Hepatocyte (in vitro differentiated cells): Measurements from ENCODE around the gene ARHGAP25. TPM values are rescaled to one million over a fixed set of nuclear protein-coding genes. Genes with fewer than 3 reads are reported as not detected.

Experiments used
- DNase-seq: peaks from one replicate; pipeline ENCODE4 v3.0.0-alpha.2; 2016; ENCODE audit warnings: low spot score
- H2AFZ ChIP-seq: fragments of 200-600 bp; sonication (generic); 2 replicates; pipeline ENCODE4 v1.6.0; 2016; ENCODE audit warnings: antibody characterized with exemption, mild to moderate bottlenecking
- H3K27ac ChIP-seq: fragments of 200-600 bp; sonication (generic); 2 replicates; pipeline ENCODE4 v1.5.1; 2016; ENCODE audit warnings: mild to moderate bottlenecking
- H3K27me3 ChIP-seq: fragments of 200-600 bp; sonication (generic); 2 replicates; pipeline ENCODE4 v1.6.1; 2016
- H3K36me3 ChIP-seq: fragments of 200-600 bp; sonication (generic); replicated peaks from 2 replicates; pipeline ENCODE4 v1.5.1; 2016; ENCODE audit warnings: low read depth; ENCODE audit not compliant: insufficient read depth
- H3K4me1 ChIP-seq: fragments of 200-600 bp; sonication (generic); 2 replicates; pipeline ENCODE4 v1.5.1; 2016; ENCODE audit warnings: mild to moderate bottlenecking, moderate library complexity; ENCODE audit not compliant: insufficient read depth
- H3K4me2 ChIP-seq: fragments of 200-600 bp; sonication (generic); 2 replicates; pipeline ENCODE4 v1.6.0; 2016
- H3K4me3 ChIP-seq: fragments of 200-600 bp; sonication (generic); 2 replicates; pipeline ENCODE4 v1.5.1; 2016; ENCODE audit warnings: mild to moderate bottlenecking
- H3K79me2 ChIP-seq: fragments of 200-600 bp; sonication (generic); 2 replicates; pipeline ENCODE4 v1.6.0; 2017; ENCODE audit warnings: mild to moderate bottlenecking
- H3K9me2 ChIP-seq: fragments of 200-600 bp; sonication (generic); replicated peaks from 2 replicates; pipeline ENCODE4 v1.6.0; 2017; ENCODE audit warnings: mild to moderate bottlenecking; ENCODE audit not compliant: insufficient read depth
- H3K9me3 ChIP-seq: fragments of 200-600 bp; sonication (generic); 2 replicates; pipeline ENCODE4 v1.5.1; 2016; ENCODE audit warnings: low read depth, mild to moderate bottlenecking
- H4K20me1 ChIP-seq: fragments of 200-600 bp; sonication (generic); 2 replicates; pipeline ENCODE4 v1.6.0; 2016; ENCODE audit warnings: mild to moderate bottlenecking; ENCODE audit not compliant: insufficient read depth, poor library complexity, severe bottlenecking
- CTCF ChIP-seq: fragments of 200-600 bp; sonication (generic); IDR thresholded peaks from 2 replicates; pipeline ENCODE4 v1.5.1; 2016; ENCODE audit warnings: antibody characterized with exemption, mild to moderate bottlenecking; ENCODE audit not compliant: poor library complexity
- EZH2 ChIP-seq: fragments of 200-600 bp; sonication (generic); IDR thresholded peaks from 2 replicates; pipeline ENCODE4 v1.6.1; 2016; ENCODE audit warnings: antibody characterized with exemption, mild to moderate bottlenecking, borderline replicate concordance
- EZH2phosphoT487 ChIP-seq: fragments of 200-600 bp; sonication (generic); IDR thresholded peaks from one replicate; pipeline ENCODE4 v1.6.1; 2018; ENCODE audit warnings: antibody characterized with exemption, mild to moderate bottlenecking, low read depth, moderate library complexity; ENCODE audit not compliant: unreplicated experiment, severe bottlenecking
- WGBS: methylation state at CpG from one replicate; pipeline ENCODE4 v1.1.6; 2016; ENCODE audit warnings: low lambda C conversion rate; ENCODE audit errors: missing lambda C conversion rate; 5-methylcytosine and 5-hydroxymethylcytosine counted together
- polyA plus RNA-seq: library from polyadenylated mRNA; unstranded; fragments of >200 nt; fragmentation: Nextera tagmentation; extraction: Ambion mirVana; gene quantifications from 2 replicates; pipeline ENCODE4 v1.2.1, GENCODE V29; 2016
- total RNA-seq: library from RNA; depleted of rRNA; stranded (reverse); fragments of >200 nt; gene quantifications from 2 replicates; pipeline ENCODE4 v1.2.3, GENCODE V29; 2014

ARHGAP25 gene
- total and polyA plus RNA-seq, 2 experiments from 2014 or later, result 0.21 to 0.47 TPM

GRCh38 chr2:68732036-68732932 lies 2.3 kb upstream of the ARHGAP25 start:
- no peaks in the 10 kb centered on the region for H3K79me2 ChIP-seq
- no peak overlapping the region for H2AFZ ChIP-seq
- no peaks in the 10 kb centered on the region for H4K20me1 ChIP-seq
- H3K4me3 ChIP-seq, result no peak overlapping the region
- H3K27ac ChIP-seq, result no peak overlapping the region
- WGBS, result 90% methylated on average over 19 of the region's 19 CpGs
- H3K9me2 ChIP-seq, result no peaks in the 10 kb centered on the region
- H3K36me3 ChIP-seq, result no peaks in the 10 kb centered on the region
- DNase-seq, result no peak
- H3K4me1 ChIP-seq, result no peaks in the 10 kb centered on the region
- H3K9me3 ChIP-seq, result no peaks in the 10 kb centered on the region
- H3K4me2 ChIP-seq, result no peak overlapping the region
- TF ChIP-seq EZH2phosphoT487 (no peak), EZH2 (no peak), CTCF (no peak)
- H3K27me3 ChIP-seq, result no peaks in the 10 kb centered on the region

GRCh38 chr2:68733365-68733764 lies 1.2 kb upstream of the ARHGAP25 start:
- Histone ChIP-seq H3K4me1 (no peaks in the 10 kb centered on the region), H3K27me3 (no peaks in the 10 kb centered on the region), H3K79me2 (no peaks in the 10 kb centered on the region), H3K9me3 (no peaks in the 10 kb centered on the region), H3K4me3 (no peak overlapping the region), H3K36me3 (no peaks in the 10 kb centered on the region), H2AFZ (no peak overlapping the region), H3K9me2 (no peaks in the 10 kb centered on the region), H3K4me2 (no peak overlapping the region), H3K27ac (no peak overlapping the region), H4K20me1 (no peaks in the 10 kb centered on the region)
- WGBS, result 82% methylated on average over 4 of the region's 4 CpGs
- no peak for DNase-seq
- no peak for TF ChIP-seq EZH2phosphoT487
- TF ChIP-seq EZH2, result no peak
- no peak for TF ChIP-seq CTCF

- TF ChIP-seq CTCF (no peak), EZH2phosphoT487 (no peak), EZH2 (no peak)
- H3K79me2 ChIP-seq, result no peaks in the 10 kb centered on the region
- H2AFZ ChIP-seq, result no peak overlapping the region
- H3K9me2 ChIP-seq, result no peaks in the 10 kb centered on the region
- H3K27ac ChIP-seq, result no peak overlapping the region
- H3K27me3 ChIP-seq, result no peaks in the 10 kb centered on the region
- no peaks in the 10 kb centered on the region for H3K4me1 ChIP-seq
- no peak for DNase-seq
- H3K4me3 ChIP-seq, result no peak overlapping the region
- H3K4me2 ChIP-seq, result no peak overlapping the region
- no peaks in the 10 kb centered on the region for H3K36me3 ChIP-seq
- 92% methylated on average over 3 of the region's 3 CpGs for WGBS
- H4K20me1 ChIP-seq, result no peaks in the 10 kb centered on the region
- no peaks in the 10 kb centered on the region for H3K9me3 ChIP-seq
Observed at GRCh38 chr2:68734176-68734575, 435 bp upstream of the ARHGAP25 start.
